HG02885 (cell line): ENCODE measurements around the gene SLC27A2.
"Not testable (repeated sequence)": the region's sequence is repeated elsewhere in the genome, so short reads cannot be mapped to it uniquely, and the experiment has no call there.

Experiments
- ATAC-seq: cut with Tn5 transposase; IDR thresholded peaks from one replicate; pipeline ENCODE4 v1.9.1; 2021; ENCODE audit warnings: mild to moderate bottlenecking; ENCODE audit not compliant: unreplicated experiment, poor library complexity

The SLC27A2 gene

DNA sequence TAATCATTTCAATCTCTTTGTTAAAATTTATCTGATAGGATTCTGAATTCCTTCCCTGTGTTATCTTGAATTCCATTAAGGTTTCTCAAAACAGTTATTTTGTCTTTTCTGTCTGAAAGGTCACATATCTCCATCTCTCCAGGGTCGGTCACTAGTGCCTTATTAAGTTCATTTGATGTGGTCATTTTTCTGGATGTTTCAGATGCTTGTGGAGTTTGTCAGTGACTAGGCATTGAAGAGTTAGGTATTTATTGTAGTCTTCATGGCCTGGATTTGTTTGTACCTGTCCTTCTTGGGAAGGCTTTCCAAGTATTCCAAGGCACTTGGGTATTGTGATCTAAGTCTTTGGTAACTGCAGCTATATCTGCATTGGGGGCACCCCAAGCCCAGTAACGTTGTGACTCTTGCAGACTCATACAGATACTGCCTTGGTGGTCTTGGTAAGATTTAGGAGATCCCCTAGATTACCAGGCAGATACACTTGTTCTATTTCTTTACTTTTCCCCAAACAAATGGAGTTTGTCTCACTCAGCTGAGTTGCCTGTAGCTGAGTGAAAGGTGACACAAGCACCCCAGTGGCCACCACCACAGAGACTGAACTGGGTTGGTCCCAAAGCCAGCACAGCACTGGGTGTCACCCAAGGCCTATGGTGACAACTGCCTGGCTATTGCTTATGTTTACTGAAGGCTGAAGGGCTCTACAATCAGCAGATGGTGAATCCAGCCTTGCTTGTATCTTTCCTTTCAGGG is 18.9 kb upstream of the SLC27A2 start:
- no peak for ATAC-seq

DNA sequence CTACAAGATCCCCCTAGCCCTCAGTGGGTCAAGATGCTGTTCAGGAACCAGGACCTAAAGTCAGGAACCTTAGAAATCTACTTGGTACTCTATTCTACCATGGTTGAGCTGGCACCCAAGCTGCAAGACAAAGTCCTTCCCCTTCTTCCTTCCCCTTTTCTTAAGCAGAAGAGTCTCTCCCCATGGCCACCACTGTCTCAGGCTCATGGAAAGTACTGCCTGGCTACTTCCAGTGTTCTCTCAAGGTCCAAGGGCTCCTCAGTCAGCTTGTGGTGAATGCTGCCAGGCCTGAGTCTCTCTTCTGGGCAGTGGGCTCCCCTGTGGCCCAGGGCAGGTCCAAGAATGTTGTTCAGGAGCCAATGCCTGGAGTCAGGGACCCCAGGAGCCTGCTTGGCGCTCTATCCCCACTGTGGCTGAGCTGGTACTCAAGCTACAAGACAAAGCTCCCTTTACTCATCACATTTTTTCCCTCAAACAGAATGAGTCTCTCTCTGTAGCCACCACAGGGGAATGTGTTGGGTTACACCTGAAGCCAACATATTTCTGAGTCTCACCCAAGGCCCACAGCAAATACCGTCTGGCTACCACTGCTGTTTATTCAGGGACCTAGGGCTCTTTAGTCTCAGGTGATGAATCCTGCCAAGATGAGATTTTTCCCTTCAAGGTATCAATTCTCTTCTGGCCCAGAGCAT is 18.1 kb upstream of the SLC27A2 start:
- ATAC-seq, result no peak

DNA sequence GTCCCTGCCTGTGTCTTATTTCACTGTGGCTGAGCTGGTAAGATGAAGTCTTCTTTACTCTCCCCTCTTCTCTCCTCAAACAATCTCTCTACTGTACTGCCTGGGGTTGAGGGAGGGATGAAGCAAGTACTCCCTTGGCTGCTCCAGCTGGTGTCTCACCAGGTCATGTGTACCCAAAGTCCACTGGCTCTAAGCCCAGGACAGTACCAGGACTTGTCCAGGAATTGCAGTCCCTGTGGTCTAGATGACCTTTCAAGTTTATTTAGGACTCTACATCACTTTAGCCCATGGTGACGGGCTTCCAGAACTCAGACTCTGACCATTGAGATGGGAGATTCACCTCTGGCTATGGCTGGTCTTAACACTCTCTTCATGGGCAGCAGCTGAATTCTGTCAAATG is 17.5 kb upstream of the SLC27A2 start:
- no peak for ATAC-seq

DNA sequence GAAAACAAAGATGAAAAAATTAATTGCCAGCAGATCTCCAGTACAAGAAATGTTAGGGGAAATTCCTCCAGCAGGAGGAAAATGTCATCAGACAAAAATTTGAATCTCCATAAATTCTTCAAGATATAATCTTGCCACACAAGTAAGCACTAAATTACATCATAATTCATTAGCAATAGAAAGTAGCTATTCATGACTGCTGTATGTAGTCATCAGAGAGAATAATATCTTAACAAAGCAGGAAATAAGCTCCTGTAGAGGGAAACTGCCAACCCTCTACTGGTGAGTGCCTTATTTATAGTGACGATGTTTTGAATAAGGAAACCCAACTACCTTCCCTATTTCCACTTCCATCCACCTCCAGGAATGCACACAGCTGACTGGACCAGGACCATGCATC is 15.8 kb upstream of the SLC27A2 start:
- no peak for ATAC-seq

DNA sequence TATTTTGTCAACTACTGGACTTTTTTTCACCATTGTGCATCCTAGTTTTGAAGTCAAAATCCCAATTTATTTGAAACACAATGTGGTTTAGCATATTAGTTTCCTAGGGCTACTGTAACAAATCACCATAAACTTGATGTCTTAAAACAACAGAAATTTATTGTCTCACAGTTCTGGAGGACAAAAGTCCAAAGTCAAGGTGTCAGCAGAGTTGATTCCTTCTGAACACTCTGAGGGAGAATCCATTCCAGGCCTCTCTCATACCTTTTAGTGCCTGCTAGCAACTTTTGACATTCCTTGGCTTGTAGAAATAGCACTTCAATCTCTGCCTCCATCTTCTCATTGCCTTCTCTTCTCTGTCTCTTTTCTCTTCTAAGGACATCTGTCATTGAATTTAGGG is 14.9 kb upstream of the SLC27A2 start:
- ATAC-seq, result no peak

DNA sequence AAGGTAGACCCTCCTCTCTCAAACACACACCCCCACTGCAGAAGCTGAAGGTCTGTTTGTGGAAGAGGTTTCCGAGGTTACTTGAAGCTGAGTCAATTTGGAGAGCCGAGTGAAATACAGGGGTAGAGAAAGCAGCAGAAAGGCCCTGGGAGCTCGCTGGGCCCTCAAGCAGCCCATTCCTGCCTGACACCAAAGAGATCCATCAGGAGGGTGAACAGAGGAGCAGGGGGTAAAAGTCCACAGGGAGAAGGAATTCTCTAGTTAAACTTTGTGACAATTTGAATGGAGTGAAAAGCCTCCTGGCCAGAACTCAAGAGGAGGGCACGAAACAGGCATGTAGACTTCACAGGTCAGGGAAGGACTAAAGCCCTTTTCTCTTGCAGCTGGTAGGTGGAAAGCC is 13.6 kb upstream of the SLC27A2 start:
- no peak for ATAC-seq

DNA sequence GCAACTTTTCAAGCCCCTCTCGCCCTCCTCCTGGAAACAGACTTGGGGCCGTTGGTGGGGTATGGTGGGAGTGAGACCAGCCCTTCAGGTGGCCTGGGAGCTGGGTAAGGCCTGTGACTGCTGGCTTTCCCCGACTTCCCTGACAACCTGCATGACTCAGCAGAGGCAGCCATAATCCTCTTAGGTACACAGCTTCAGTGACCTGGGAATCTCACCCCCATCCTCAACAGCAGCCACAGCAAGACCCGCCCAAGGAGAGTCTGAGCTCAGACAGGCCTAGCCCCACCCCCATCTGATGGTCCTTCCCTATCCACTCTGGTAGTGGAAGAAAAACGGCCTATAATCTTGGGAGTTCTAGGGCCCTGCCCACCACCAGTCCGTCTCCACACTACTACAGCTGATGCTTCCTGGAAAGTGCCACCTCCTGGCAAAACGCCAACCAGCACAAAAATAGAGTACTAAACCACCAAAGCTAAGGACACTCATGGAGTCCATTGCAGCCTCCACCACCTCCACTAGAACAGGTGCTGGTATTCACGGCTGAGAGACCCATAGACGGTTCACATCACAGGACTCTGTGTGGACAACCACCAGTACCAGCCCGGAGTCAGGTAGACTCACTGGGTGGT is 13.1 kb upstream of the SLC27A2 start:
- ATAC-seq, result no peak

DNA sequence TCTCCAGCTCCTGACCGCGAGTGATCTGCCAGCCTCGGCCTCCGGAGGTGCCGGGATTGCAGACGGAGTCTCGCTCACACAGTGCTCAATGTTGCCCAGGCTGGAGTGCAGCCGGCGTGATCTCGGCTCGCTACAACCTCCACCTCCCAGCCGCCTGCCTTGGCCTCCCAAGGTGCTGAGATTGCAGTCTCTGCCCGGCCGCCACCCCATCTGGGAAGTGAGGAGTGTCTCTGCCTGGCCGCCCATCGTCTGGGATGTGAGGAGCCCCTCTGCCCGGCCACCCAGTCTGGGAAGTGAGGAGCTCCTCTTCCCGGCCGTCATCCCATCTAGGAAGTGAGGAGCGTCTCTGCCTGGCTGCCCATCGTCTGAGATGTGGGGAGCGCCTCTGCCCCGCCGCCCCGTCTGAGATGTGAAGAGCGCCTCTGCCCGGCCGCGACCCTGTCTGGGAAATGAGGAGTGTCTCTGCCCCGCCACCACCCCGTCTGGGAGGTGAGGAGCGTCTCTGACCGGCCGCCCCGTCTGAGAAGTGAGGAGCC is 9.6 kb upstream of the SLC27A2 start:
- not testable (repeated sequence) for ATAC-seq

DNA sequence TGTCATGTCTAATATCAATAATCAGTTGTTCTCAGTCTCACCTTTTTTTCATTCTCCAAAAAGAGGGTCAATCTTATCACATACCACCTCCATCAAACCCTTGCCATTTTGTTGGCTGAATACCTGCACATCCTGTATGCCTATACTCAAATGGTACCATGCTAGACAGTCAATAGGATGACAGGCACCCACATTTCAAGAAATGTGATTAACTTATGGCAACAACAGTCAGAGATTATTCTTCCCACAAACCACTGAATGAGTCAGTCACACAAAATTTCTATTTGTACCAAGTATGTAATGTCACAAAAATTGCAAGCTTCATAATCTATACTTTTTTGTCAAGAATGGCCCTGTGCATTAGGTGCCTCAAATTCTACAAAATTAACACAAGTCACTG is 5.1 kb upstream of the SLC27A2 start:
- ATAC-seq, result no peak

DNA sequence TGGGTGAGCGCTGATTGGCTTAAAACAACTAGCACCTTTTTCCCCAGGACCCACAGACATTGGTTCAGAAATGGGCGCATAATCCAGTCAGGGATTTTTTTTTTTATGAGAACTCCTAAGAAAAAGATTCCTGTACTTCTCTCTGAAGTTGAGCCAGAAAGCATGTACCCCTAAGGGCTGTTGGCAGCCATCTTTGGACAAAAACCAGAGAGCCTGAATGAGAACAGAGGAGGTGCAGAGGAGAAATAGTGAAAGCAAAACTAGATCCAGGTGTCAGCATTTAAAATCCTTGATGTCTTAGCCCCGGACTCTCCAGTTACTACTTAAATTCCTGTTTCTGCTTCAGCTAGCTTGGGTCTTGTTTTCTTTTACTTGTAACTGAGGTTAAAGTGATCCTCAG is 1.9 kb upstream of the SLC27A2 start:
- no peak for ATAC-seq

DNA sequence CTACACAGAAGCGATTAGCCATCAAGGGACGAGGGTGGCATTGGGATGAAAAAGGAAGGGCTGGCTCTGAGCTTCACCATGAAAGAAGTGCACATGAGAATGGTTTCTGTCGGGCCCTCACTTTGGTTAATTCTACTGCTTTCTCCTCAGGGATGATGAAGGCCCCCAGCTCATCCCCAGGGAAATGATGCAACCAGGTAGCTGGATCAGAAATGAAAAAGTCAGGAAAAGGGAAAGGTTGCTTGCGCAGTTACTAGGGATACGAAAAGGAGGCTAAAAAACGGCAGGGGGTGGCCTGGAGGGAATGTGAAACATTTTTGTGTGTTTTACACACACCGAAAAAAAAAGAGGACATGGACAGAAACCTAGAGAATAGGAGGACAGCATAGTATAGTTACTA is 1.4 kb upstream of the SLC27A2 start:
- no peak for ATAC-seq

DNA sequence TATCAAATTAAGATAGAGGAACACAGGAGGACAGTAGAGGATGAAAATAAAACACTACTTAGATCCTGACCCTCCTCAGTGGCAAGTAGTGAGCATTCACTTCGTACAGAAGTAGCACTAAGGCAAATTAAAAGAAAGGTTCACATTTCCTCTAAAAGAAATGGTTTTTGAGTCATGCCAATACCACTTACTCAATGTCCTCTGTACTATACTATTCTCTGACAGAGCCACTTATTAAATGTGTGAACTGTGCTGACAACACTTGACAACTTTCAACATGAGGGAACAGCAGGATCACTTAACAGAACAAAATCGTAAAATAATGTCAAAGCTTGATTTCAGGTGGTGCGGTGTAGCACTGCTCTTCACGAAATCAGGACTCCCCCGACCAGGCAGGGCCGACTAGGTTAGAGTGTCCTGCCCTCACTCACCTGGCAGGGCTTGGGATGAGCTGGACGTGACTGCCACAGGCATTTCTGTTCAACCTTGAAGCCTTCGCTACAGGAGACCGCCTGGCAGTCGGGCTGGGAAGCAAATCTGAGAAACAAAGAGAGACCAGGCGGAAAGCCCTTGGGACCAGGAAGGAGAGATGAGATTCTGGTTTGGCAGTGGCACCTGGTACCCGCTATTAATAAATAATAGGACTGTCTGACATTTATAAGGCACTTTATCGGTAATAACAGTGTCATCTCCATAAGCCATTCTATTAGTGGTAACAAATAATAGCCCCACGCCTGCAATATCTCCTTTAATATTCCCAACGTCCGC is 611 bp upstream of the SLC27A2 start:
- no peak for ATAC-seq

DNA sequence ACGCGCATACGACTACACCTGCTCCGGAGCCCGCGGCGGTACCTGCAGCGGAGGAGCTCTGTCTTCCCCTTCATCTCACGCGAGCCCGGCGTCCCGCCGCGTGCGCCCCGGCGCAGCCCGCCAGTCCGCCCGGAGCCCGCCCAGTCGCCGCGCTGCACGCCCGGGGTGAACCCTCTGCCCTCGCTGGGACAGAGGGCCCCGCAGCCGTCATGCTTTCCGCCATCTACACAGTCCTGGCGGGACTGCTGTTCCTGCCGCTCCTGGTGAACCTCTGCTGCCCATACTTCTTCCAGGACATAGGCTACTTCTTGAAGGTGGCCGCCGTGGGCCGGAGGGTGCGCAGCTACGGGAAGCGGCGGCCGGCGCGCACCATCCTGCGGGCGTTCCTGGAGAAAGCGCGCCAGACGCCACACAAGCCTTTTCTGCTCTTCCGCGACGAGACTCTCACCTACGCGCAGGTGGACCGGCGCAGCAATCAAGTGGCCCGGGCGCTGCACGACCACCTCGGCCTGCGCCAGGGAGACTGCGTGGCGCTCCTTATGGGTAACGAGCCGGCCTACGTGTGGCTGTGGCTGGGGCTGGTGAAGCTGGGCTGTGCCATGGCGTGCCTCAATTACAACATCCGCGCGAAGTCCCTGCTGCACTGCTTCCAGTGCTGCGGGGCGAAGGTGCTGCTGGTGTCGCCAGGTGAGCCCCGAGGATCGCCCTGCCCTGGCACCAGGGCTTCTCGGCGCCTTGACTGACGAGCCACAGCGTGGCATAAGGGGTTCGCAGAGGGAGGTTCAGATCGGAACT is 420 bp downstream of the SLC27A2 start:
- ATAC-seq, result peak; percentile 66

DNA sequence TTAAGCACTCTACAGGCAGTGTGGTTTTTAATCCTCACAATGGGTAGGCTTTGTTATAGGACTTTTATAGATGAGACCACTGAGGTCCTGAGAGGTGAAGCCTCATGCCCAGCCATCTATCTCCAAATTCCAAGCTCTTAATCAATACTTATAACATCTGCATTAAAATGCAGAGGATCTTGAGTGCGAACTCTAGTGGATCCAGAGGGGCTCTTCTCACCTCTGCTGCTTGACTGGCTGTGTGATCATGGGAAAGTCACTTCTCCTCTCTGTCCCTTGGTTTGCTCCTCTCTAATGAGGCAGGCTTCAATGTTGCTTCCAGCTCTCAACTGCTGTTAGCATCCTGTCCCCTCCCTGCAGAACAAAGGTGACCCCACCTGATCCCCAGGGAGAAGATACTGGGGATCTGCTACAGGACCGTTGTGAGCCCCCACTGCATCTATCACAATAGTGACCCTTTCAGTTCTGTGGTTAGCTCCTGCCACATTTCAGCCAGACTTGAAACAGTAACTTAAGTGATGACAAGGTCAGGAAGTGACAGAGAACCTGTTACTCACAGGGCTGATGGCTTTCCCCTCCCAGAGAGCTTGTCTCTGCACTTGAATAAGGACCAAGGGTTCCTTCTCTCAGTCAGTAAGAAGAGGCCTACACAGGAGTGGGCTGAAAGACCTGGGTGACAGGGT is 1.3 kb downstream of the SLC27A2 start:
- ATAC-seq, result peak; percentile 38

DNA sequence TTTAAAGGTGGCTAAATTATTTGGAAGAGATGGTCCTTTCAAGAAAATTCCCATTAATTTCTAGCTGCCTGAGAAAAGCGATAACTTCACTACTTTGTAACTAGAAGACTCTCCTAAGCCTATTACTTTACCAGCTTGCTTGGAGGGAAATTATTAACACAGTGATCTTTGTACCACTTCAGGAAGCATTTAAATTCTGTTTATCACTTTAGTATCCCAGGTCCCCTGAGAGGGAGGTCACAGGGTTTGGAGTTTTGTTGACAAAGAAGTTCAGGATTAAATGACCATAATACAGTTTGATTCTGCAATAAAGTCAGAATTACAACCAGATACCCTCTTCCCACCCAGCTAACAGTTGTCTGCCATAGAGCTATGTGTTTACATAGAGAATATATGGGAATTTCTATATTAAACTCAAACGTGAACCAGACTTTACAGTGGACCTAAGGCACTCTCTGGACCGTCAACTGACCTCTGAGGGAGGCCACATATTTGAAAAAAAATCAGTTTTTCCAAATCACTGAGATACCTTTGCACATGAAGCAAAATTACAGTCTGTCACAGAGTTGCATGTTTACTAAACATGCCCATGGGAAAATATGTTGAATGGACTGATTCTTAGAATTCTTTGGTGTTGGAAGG is 3.0 kb downstream of the SLC27A2 start:
- no peak for ATAC-seq

DNA sequence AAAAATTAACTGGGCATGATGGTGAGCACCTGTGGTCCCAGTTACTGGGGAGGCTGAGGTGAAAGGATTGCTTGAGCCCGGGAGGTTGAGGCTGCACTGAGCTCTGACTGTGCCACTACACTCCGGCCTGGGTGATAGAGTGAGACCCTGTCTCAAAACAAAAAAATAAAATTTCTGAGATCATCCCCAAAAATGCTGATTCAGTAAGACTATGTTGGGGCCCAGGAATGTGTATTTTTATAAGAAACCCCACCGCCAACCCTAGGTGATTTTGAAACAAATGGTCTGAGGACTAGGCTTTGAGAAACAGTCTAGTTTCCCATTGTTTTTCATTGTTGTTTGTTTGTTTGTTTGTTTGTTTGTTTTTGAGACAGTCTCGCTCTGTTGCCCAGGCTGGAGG is 4.1 kb downstream of the SLC27A2 start:
- no peak for ATAC-seq

DNA sequence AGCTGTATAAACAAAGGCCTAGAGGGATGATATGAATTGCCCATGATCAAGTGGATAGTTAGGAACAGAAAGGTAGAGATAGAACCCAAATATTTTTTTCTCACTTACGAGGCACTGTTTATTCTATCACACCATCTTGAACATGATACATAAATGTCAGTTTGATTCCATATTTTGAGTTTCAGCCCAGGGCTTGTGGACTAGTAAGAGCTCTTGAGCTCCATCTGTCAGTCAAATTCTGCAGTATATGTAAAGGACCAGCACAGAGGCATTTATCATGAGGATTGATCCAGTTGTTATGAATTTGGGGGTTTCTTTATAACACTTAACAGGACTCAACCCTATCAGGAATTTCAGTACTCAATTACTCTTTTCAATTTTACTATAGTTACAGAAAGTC is 4.8 kb downstream of the SLC27A2 start:
- no peak for ATAC-seq

DNA sequence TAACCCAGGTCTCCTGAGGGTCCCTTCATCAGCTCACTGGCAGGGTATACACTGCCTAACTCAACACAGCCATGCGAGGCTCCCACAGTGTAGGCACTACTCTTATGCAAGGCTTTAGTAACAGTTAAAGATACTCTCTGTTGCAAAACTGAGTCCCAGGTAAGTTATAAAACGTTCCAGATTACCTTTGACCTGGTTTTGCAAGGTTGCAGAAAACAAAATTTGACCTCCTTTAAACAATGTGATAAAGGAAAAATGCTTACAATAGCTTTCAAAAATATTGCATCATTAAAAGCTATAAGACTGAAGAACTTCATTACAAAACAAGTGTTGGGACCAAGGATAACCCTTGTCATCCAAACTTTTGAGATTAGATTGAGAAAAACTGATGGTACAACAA is 5.5 kb downstream of the SLC27A2 start:
- no peak for ATAC-seq

DNA sequence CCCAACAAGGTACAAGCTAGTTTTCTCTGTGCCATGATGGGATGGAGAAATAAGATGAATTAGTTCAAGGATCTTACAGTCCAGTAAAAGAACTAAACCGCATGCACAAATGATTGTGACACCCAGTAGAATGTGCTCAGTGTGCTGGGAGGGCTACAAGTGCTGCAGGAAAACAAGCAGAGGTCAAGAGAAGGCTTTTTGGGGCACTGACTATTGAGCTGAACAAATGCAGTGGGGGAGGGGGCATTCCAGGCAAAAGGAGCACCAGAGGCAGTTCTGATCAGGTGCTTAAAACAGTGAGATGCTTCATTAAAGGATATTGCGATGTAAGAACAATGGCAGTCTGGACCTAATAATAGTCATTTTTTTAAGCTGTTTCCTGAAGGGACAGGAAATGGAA is 6.0 kb downstream of the SLC27A2 start:
- no peak for ATAC-seq
